Transverse colon (tissue), 4 donors: ENCODE data around the gene IFRD2.

Source experiments
- EP300 ChIP-seq: sonication (generic); formaldehyde crosslinking; IDR thresholded peaks from one replicate; pipeline ENCODE4 v1.6.1; 2017; ENCODE audit warnings: antibody characterized with exemption, low read depth
- POLR2A ChIP-seq: fragments of 450-650 bp; IDR thresholded peaks from one replicate; pipeline ENCODE4 v1.6.1; 2016; ENCODE audit warnings: antibody characterized with exemption, mild to moderate bottlenecking, moderate library complexity
- POLR2AphosphoS5 ChIP-seq, 3 donors: sonication (generic); formaldehyde crosslinking; IDR thresholded peaks; one replicate each; pipeline ENCODE4 v1.6.1; 2016; ENCODE audit warnings: antibody characterized with exemption in 3 of 3
- TF ChIP-seq, protein P1 (sequence below), 5 experiments: fragments of 200-600 bp in 3 of 5; fragments of 450-650 bp in 2 of 5; sonication (generic) in 3 of 5; IDR thresholded peaks; 1 replicate in 2 of 5; 2 replicates in 3 of 5; pipeline ENCODE4 v1.5.1; 2016 to 2017; ENCODE audit warnings: antibody characterized with exemption in 5 of 5, inconsistent platforms in 3 of 5, mild to moderate bottlenecking in 2 of 5, moderate library complexity in 1 of 5

DNA sequence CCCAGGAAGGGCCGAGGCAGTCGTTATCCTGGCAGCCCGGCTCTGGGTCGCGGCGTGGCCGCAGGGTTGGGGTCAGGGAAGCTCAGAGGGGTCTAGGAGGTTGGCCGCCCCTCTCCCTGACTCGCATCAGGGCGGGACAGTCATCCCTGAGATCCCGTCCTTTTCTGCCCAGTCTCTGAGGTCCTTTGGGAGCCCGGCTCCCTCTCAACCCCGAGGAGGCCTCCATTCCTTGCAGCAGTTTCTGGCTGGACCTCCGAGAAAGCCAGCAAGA, 29.8 kb upstream of the IFRD2 start:
- TF ChIP-seq, protein P1, sequence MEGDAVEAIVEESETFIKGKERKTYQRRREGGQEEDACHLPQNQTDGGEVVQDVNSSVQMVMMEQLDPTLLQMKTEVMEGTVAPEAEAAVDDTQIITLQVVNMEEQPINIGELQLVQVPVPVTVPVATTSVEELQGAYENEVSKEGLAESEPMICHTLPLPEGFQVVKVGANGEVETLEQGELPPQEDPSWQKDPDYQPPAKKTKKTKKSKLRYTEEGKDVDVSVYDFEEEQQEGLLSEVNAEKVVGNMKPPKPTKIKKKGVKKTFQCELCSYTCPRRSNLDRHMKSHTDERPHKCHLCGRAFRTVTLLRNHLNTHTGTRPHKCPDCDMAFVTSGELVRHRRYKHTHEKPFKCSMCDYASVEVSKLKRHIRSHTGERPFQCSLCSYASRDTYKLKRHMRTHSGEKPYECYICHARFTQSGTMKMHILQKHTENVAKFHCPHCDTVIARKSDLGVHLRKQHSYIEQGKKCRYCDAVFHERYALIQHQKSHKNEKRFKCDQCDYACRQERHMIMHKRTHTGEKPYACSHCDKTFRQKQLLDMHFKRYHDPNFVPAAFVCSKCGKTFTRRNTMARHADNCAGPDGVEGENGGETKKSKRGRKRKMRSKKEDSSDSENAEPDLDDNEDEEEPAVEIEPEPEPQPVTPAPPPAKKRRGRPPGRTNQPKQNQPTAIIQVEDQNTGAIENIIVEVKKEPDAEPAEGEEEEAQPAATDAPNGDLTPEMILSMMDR (IDR thresholded peaks at IDR 0.05) = no peak
- no peak for TF ChIP-seq POLR2A
- no peak for TF ChIP-seq POLR2AphosphoS5 (IDR thresholded peaks at IDR 0.05)
- TF ChIP-seq EP300 = no peak
